CD4-positive, CD25-positive, alpha-beta regulatory T cell (primary cell): ENCODE data around the gene BRAP. TPM values are rescaled to one million over a fixed set of nuclear protein-coding genes. Genes with fewer than 3 reads are reported as not detected.

ENCODE experiments used
- ATAC-seq, 2 donors: fragments of 150-1000 bp; cut with Tn5 transposase; one replicate each; pipeline ENCODE4 v1.10.0; 2021; ENCODE audit warnings: low read depth in 2 of 2, moderate number of reproducible peaks in 2 of 2, moderate library complexity in 1 of 2
- DNase-seq, 3 donors: peaks; one replicate each; pipeline versions ENCODE4 v3.0.0 to v3.0.0-alpha.2; 2012 to 2022; ENCODE audit warnings: mixed read lengths in 1 of 3
- H3K27ac ChIP-seq: one replicate; pipeline ENCODE4 v1.7.0; 2013; ENCODE audit warnings: mild to moderate bottlenecking, low read length; ENCODE audit not compliant: insufficient read depth, poor library complexity, severe bottlenecking
- H3K27me3 ChIP-seq: one replicate; pipeline ENCODE4 v1.7.0; 2013; ENCODE audit warnings: low read length; ENCODE audit not compliant: control insufficient read depth, insufficient read depth
- H3K36me3 ChIP-seq: one replicate; pipeline ENCODE4 v1.7.0; 2013; ENCODE audit warnings: mild to moderate bottlenecking, low read length, moderate library complexity; ENCODE audit not compliant: control insufficient read depth, insufficient read depth
- H3K4me1 ChIP-seq: 2 replicates; pipeline ENCODE4 v1.7.0; 2013; ENCODE audit warnings: mild to moderate bottlenecking, low read length; ENCODE audit not compliant: insufficient read depth, control insufficient read depth, poor library complexity, severe bottlenecking
- H3K4me3 ChIP-seq: one replicate; pipeline ENCODE4 v1.7.0; 2013; ENCODE audit warnings: low read depth, mild to moderate bottlenecking, low read length, moderate library complexity
- H3K9me3 ChIP-seq, 2 experiments: 1 replicate in 1 of 2; 2 replicates in 1 of 2; pipeline ENCODE4 v1.7.0; 2013; ENCODE audit warnings: low read length in 2 of 2, mild to moderate bottlenecking in 1 of 2, moderate library complexity in 1 of 2; ENCODE audit not compliant: control insufficient read depth in 2 of 2
- H3K27ac Mint-ChIP-seq, 3 donors: one replicate each; pipeline ENCODE4 v1.8.0; 2020 to 2022; ENCODE audit warnings: mild to moderate bottlenecking in 3 of 3, mixed read lengths in 3 of 3, moderate library complexity in 2 of 3
- H3K27me3 Mint-ChIP-seq: one replicate; pipeline ENCODE4 v1.8.0; 2022; ENCODE audit warnings: mild to moderate bottlenecking, mixed read lengths
- H3K36me3 Mint-ChIP-seq: one replicate; pipeline ENCODE4 v1.8.0; 2020; ENCODE audit warnings: mixed read lengths
- H3K4me1 Mint-ChIP-seq, 4 donors: one replicate each; pipeline ENCODE4 v1.8.0; 2020 to 2022; ENCODE audit warnings: mixed read lengths in 4 of 4, mild to moderate bottlenecking in 1 of 4
- H3K4me3 Mint-ChIP-seq, 4 donors: one replicate each; pipeline ENCODE4 v1.8.0; 2020 to 2022; ENCODE audit warnings: mild to moderate bottlenecking in 4 of 4, mixed read lengths in 4 of 4, moderate library complexity in 3 of 4
- H3K9me3 Mint-ChIP-seq, 7 donors: one replicate each; pipeline ENCODE4 v1.8.0; 2020 to 2022; ENCODE audit warnings: mixed read lengths in 7 of 7, mild to moderate bottlenecking in 3 of 7, moderate library complexity in 2 of 7
- polyA plus RNA-seq, 4 donors: library from polyadenylated mRNA; unstranded; fragments of 300-500 nt; fragmentation: Illumina TruSeq; gene quantifications; one replicate each; pipeline ENCODE4 v1.2.3, GENCODE V29; 2021
- total RNA-seq: library from RNA; stranded (reverse); gene quantifications from one replicate; pipeline ENCODE4 v1.2.3, GENCODE V29; 2022

The BRAP gene
- total and polyA plus RNA-seq, 5 donors from 2014 or later: 21.2 to 26.1 (median 25.3) TPM

GRCh38 chr12:111650912-111651311, 34.8 kb downstream of the BRAP start:
- ATAC-seq: no peak
- Mint-ChIP-seq H3K36me3 (peaks cover 37% of the 10 kb centered on the region), H3K27me3 (no peaks in the 10 kb centered on the region), H3K27ac (no peak overlapping the region), H3K4me3 (no peak overlapping the region), H3K9me3 (no peaks in the 10 kb centered on the region), H3K4me1 (peaks cover 0 to under 1% (median 0%) of the 10 kb centered on the region in 4 donors)
- DNase-seq: no peak
- H3K36me3 ChIP-seq: peaks cover 73% of the 10 kb centered on the region
- no peaks in the 10 kb centered on the region for H3K4me1 ChIP-seq
- no peak overlapping the region for H3K27ac ChIP-seq
- no peaks in the 10 kb centered on the region for H3K27me3 ChIP-seq
- H3K4me3 ChIP-seq: no peak overlapping the region
- H3K9me3 ChIP-seq: no peaks in the 10 kb centered on the region

- H3K36me3 Mint-ChIP-seq: peaks cover 38% of the 10 kb centered on the region
- Histone ChIP-seq H3K4me3 (no peak overlapping the region), H3K27me3 (no peaks in the 10 kb centered on the region), H3K27ac (no peak overlapping the region), H3K9me3 (no peaks in the 10 kb centered on the region), H3K36me3 (peaks cover 66% of the 10 kb centered on the region), H3K4me1 (no peaks in the 10 kb centered on the region)
- ATAC-seq (no peak), DNase-seq (no peak)
- no peak overlapping the region for H3K4me3 Mint-ChIP-seq
- no peaks in the 10 kb centered on the region for H3K9me3 Mint-ChIP-seq
- H3K27ac Mint-ChIP-seq: no peak overlapping the region
- no peaks in the 10 kb centered on the region for H3K4me1 Mint-ChIP-seq
- H3K27me3 Mint-ChIP-seq: no peaks in the 10 kb centered on the region
Measured at GRCh38 chr12:111645433-111645832, 40.3 kb downstream of the BRAP start.

GRCh38 chr12:111643427-111643826, 42.3 kb downstream of the BRAP start:
- Mint-ChIP-seq H3K36me3 (peaks cover 33% of the 10 kb centered on the region), H3K9me3 (no peaks in the 10 kb centered on the region), H3K27me3 (no peaks in the 10 kb centered on the region), H3K4me1 (no peaks in the 10 kb centered on the region), H3K27ac (no peak overlapping the region), H3K4me3 (no peak overlapping the region)
- no peak for DNase-seq
- Histone ChIP-seq H3K27me3 (no peaks in the 10 kb centered on the region), H3K9me3 (no peaks in the 10 kb centered on the region), H3K4me1 (no peaks in the 10 kb centered on the region), H3K27ac (no peak overlapping the region), H3K36me3 (peaks cover 53% of the 10 kb centered on the region), H3K4me3 (no peak overlapping the region)
- no peak for ATAC-seq

- no peaks in the 10 kb centered on the region for H3K27me3 ChIP-seq
- no peaks in the 10 kb centered on the region for H3K4me1 Mint-ChIP-seq
- no peak for DNase-seq
- no peaks in the 10 kb centered on the region for H3K9me3 Mint-ChIP-seq
- no peak for ATAC-seq
- H3K4me3 Mint-ChIP-seq: no peak overlapping the region
- no peak overlapping the region for H3K4me3 ChIP-seq
- peaks cover 53% of the 10 kb centered on the region for H3K36me3 ChIP-seq
- no peak overlapping the region for H3K27ac Mint-ChIP-seq
- H3K27me3 Mint-ChIP-seq: no peaks in the 10 kb centered on the region
- peaks cover 34% of the 10 kb centered on the region for H3K36me3 Mint-ChIP-seq
- H3K4me1 ChIP-seq: no peaks in the 10 kb centered on the region
- no peaks in the 10 kb centered on the region for H3K9me3 ChIP-seq
- H3K27ac ChIP-seq: no peak overlapping the region
Measured at GRCh38 chr12:111642681-111643426, 42.9 kb downstream of the BRAP start.

GRCh38 chr12:111640506-111640905, 45.2 kb downstream of the BRAP start:
- Histone ChIP-seq H3K4me1 (no peaks in the 10 kb centered on the region), H3K36me3 (peaks cover 33% of the 10 kb centered on the region), H3K9me3 (no peaks in the 10 kb centered on the region), H3K4me3 (no peak overlapping the region), H3K27ac (no peak overlapping the region), H3K27me3 (no peaks in the 10 kb centered on the region)
- Mint-ChIP-seq H3K9me3 (no peaks in the 10 kb centered on the region), H3K4me3 (no peak overlapping the region), H3K36me3 (peaks cover 19% of the 10 kb centered on the region), H3K4me1 (no peaks in the 10 kb centered on the region), H3K27me3 (no peaks in the 10 kb centered on the region), H3K27ac (no peak overlapping the region)
- no peak for DNase-seq
- no peak for ATAC-seq

GRCh38 chr12:111638556-111638955, 47.2 kb downstream of the BRAP start:
- Histone ChIP-seq H3K27ac (no peak overlapping the region), H3K9me3 (no peaks in the 10 kb centered on the region), H3K27me3 (no peaks in the 10 kb centered on the region), H3K36me3 (peaks cover 18% of the 10 kb centered on the region), H3K4me3 (no peak overlapping the region), H3K4me1 (no peaks in the 10 kb centered on the region)
- DNase-seq: no peak
- Mint-ChIP-seq H3K4me1 (no peaks in the 10 kb centered on the region), H3K27me3 (no peaks in the 10 kb centered on the region), H3K27ac (peak overlapping the region in 1 of 3 donors; percentile 47), H3K9me3 (no peaks in the 10 kb centered on the region), H3K36me3 (peaks cover 14% of the 10 kb centered on the region), H3K4me3 (no peak overlapping the region)
- ATAC-seq: no peak

GRCh38 chr12:111636209-111636945, 49.4 kb downstream of the BRAP start:
- Mint-ChIP-seq H3K4me1 (no peaks in the 10 kb centered on the region), H3K36me3 (peaks cover 4% of the 10 kb centered on the region), H3K27me3 (no peaks in the 10 kb centered on the region), H3K27ac (peak overlapping the region in 1 of 3 donors; percentile 67), H3K9me3 (no peaks in the 10 kb centered on the region), H3K4me3 (no peak overlapping the region)
- ATAC-seq: no peak
- H3K27ac ChIP-seq: no peak overlapping the region
- H3K9me3 ChIP-seq: no peaks in the 10 kb centered on the region
- H3K27me3 ChIP-seq: no peaks in the 10 kb centered on the region
- DNase-seq: no peak
- no peaks in the 10 kb centered on the region for H3K4me1 ChIP-seq
- H3K36me3 ChIP-seq: peaks cover 2% of the 10 kb centered on the region
- H3K4me3 ChIP-seq: no peak overlapping the region
